ENCODE results near the gene RNF220. TPM values are rescaled to one million over a fixed set of nuclear protein-coding genes. Genes with fewer than 3 reads are reported as not detected.

The RNF220 gene
- total and polyA plus RNA-seq, 9 donors, result 58.0 to 101 (median 64.7) TPM

GRCh38 chr1:44591381-44591780 lies 186.3 kb downstream of the RNF220 start:
- intact Hi-C loops (cut with DNase I), result loop anchor here in 1 of 4 donors (10.0 kb wide), 1 partner anchor 367 kb away; no protein-coding TSS in a partner anchor
- Histone ChIP-seq H3K9me3 (no peaks in the 10 kb centered on the region), H3K4me3 (no peak overlapping the region), H3K27me3 (no peaks in the 10 kb centered on the region), H3K36me3 (no peaks in the 10 kb centered on the region), H3K4me1 (ENCODE audit: insufficient read depth) (no peaks in the 10 kb centered on the region), H3K27ac (no peak overlapping the region)
- TF ChIP-seq CTCF (IDR thresholded peaks at IDR 0.05), result no peak
- TF ChIP-seq EP300 (IDR thresholded peaks at IDR 0.05), result no peak
- WGBS, 3 donors, result 90 to 95% (median 94%) methylated on average over 5 of the region's 5 CpGs
- no peak for DNase-seq

DNA sequence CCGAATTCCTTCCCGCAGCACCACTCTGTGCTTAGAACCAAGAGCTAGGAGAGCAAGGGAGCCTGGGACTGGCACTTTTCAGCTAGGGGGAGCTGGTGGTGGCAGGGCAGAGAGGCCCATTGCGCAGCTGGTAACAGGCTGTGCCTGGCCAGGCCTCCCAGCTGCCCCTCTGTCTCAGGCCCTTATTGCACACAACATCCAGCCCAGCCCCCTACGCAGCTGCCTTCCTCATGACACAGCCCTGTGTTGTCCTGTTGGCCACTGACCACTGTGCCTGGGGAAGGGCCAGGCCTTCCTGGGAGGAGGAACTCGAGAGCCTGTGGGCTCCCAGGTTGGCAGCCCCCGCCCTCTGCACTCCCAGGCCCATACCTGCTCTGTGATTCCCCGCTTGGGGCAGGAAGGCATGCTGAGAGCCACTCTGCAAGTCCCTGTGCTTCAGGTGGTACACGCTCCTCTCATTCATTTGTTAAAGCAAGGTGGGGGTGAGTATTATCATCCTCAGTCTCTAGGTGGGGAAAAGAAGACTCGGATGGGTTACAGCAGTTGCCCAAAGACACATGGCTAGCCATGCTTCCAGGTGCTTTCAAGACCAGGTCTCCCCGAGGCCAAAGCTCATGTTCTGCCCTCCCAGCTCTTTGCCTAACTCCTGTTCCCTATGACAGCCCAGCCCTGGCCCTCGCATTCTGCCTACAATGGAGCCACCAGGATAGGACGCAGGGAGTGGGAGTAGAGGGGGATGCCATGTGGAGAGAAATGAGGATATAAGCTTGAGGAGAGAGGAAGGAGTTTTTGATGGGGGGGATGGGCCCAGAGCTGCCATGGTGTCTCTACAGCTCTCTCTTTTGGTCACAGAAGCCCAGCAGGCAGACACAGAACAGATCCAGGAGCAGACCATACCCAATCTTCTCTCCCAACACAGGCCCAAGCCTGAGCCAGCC lies 187.4 kb downstream of the RNF220 start:
- H3K9me3 ChIP-seq, result no peaks in the 10 kb centered on the region
- no peak for DNase-seq
- TF ChIP-seq POLR2A (IDR thresholded peaks at IDR 0.05) (no peak), EP300 (IDR thresholded peaks at IDR 0.05) (no peak), CTCF (IDR thresholded peaks at IDR 0.05) (no peak)
- no peaks in the 10 kb centered on the region for H3K36me3 ChIP-seq
- H3K4me1 ChIP-seq (ENCODE audit: insufficient read depth), result no peaks in the 10 kb centered on the region
- no peak overlapping the region for H3K4me3 ChIP-seq
- H3K27me3 ChIP-seq, result no peaks in the 10 kb centered on the region
- intact Hi-C loops (cut with DNase I), result loop anchor here in 1 of 4 donors (10.0 kb wide), 1 partner anchor 368 kb away; no protein-coding TSS in a partner anchor
- 85 to 90% (median 88%) methylated on average over 11 to 12 of the region's 12 CpGs for WGBS, 3 donors
- H3K27ac ChIP-seq, result no peak overlapping the region

DNA sequence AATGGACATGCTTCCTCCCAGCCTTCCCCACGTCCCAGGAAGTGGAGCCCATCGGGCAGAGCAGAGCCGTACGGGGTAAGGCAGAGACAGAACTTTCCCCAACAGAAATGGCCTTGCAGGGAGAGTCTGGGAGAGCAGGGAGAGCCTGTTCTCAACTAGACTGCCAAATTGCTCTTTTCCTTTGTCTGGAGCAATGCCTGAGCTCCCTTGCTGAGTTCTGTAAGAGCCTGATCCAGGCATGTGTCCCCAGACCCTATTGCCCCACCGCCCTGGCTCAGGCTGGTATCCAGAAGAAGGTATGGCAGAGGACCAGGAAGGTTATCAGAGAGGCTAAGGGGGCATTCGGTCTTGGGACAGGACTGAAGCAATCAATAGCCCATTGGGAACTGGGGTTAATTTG lies 189.3 kb downstream of the RNF220 start:
- Histone ChIP-seq H3K9me3 (no peaks in the 10 kb centered on the region), H3K27me3 (no peaks in the 10 kb centered on the region), H3K36me3 (no peaks in the 10 kb centered on the region), H3K4me3 (no peak overlapping the region), H3K4me1 (ENCODE audit: insufficient read depth) (no peaks in the 10 kb centered on the region), H3K27ac (no peak overlapping the region)
- intact Hi-C loops (cut with DNase I), result loop anchor here in 1 of 4 donors (10.0 kb wide), 1 partner anchor 370 kb away; no protein-coding TSS in a partner anchor
- TF ChIP-seq POLR2A (IDR thresholded peaks at IDR 0.05), result no peak
- TF ChIP-seq EP300 (IDR thresholded peaks at IDR 0.05), result no peak
- no peak for TF ChIP-seq CTCF (IDR thresholded peaks at IDR 0.05)
- WGBS, 3 donors, result 73 to 86% (median 83%) methylated on average over 6 of the region's 6 CpGs
- no peak for DNase-seq

- Histone ChIP-seq H3K9me3 (no peaks in the 10 kb centered on the region), H3K36me3 (no peaks in the 10 kb centered on the region), H3K4me3 (no peak overlapping the region), H3K27me3 (no peaks in the 10 kb centered on the region), H3K4me1 (ENCODE audit: insufficient read depth) (no peaks in the 10 kb centered on the region), H3K27ac (no peak overlapping the region)
- peak; percentile 36 to 71 (median 65) for DNase-seq
- intact Hi-C loops (cut with DNase I), result loop anchor here in 1 of 4 donors (10.0 kb wide), 1 partner anchor 370 kb away; no protein-coding TSS in a partner anchor
- TF ChIP-seq EP300 (IDR thresholded peaks at IDR 0.05) (no peak), CTCF (IDR thresholded peaks at IDR 0.05) (peak in 2 of 3 donors; percentile 55 to 56), POLR2A (IDR thresholded peaks at IDR 0.05) (no peak)
- 16 to 22% (median 19%) methylated on average over 14 of the region's 14 CpGs for WGBS, 3 donors
These were observed 190.0 kb downstream of the RNF220 start for GRCh38 chr1:44594871-44595735.
